Measurements from ENCODE around the gene TUBB1. TPM values are rescaled to one million over a fixed set of nuclear protein-coding genes. Genes with fewer than 3 reads are reported as not detected.

TUBB1 gene
- 1 to 10 TPM in 1 of 5 experiments, under 1 TPM in 1, not detected in 3; 0.98 to 9.5 TPM for total RNA-seq
- polyA plus RNA-seq: under 1 TPM; 0.14 to 0.22 TPM
- total RNA-seq: not detected

DNA sequence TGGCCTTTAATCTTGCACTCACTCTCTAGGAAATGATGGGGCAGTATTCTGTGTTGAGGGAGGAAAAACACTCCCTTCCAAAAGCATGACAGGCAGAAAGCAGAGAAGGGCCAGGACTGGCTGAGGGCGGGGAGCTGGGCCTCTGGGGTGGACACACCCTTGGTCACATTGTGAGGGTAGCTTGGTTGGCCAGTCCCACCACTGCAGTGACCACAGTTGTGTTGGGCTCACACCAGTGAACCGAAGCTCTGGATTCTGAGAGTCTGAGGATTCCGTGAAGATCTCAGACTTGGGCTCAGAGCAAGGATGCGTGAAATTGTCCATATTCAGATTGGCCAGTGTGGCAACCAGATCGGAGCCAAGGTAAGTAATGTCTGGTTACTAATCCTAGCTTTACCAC, at the start of gene TUBB1:
Gene TUBB1, plus strand, starts transcription at position 213 of the 400 bp plus-strand sequence. Its CDS starts 94 bp downstream, at position 307.
- Histone ChIP-seq H3K27ac (ENCODE audit: low read depth, low read length) (no peak within 1 kb of the TSS), H3K27me3 (ENCODE audit: control insufficient read depth in 2 of 2, insufficient read depth in 2 of 2, low read length in 2 of 2) (no peaks in the 10 kb centered on the region), H3K4me3 (ENCODE audit: low read length) (no peak within 1 kb of the TSS), H3K4me1 (ENCODE audit: control insufficient read depth in 2 of 2, insufficient read depth in 2 of 2, low read length in 2 of 2) (peaks cover 4 to 17% of the 10 kb centered on the region in 2 donors), H3K9me3 (ENCODE audit: control insufficient read depth in 2 of 3, low read length in 3 of 3) (no peaks in the 10 kb centered on the region), H3K36me3 (ENCODE audit: control insufficient read depth in 2 of 3, insufficient read depth in 3 of 3, low read length in 3 of 3) (peaks cover 0 to 18% (median under 1%) of the 10 kb centered on the region in 3 experiments)
- H3K27ac Mint-ChIP-seq: peak within 1 kb of the TSS in 1 of 9 donors; percentile 32
- H3K9me3 Mint-ChIP-seq: no peaks in the 10 kb centered on the region
- POLR2A ChIA-PET: interaction anchor here (1.2 kb wide), 1 partner anchor 13 kb away, joined by 4 read pairs; the partner anchor contains the start of gene ATP5F1E
- H3K4me3 Mint-ChIP-seq: no peak within 1 kb of the TSS
- ATAC-seq (no peak), DNase-seq (no peak)
- intact Hi-C loops (cut with micrococcal nuclease): no loop called here
- H3K36me3 Mint-ChIP-seq: peaks cover 2 to 18% (median 9%) of the 10 kb centered on the region in 5 donors
- peaks cover 19 to 32% (median 28%) of the 10 kb centered on the region in 7 donors for H3K4me1 Mint-ChIP-seq
- CTCF ChIA-PET: no interaction called here
- H3K27me3 Mint-ChIP-seq: no peaks in the 10 kb centered on the region

DNA sequence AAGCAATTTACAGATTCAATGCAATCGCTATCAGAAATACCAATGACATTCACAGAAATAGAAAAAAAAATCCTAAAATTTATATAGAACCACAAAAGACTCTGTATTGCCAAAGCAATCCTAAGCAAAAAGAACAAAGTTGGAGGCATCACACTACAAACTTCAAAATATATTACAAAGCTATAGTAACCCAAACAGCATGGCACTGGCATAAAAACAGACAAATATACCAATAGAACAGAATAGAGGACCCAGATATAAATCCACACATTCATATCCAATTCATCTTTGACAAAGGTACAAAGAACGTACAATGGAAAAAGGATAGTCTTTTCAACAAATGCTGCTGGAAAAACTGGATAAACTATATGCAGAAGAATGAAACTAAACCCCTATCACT, 49.8 kb upstream of the TUBB1 start:
- ChIA-PET CTCF (no interaction called here), POLR2A (interaction anchor here (0.6 kb wide), 1 partner anchor 278 kb away, joined by 4 read pairs; no protein-coding TSS in a partner anchor)
- no peaks in the 10 kb centered on the region for H3K9me3 ChIP-seq (ENCODE audit: control insufficient read depth in 2 of 3, low read length in 3 of 3)
- Mint-ChIP-seq H3K4me3 (no peak overlapping the region), H3K36me3 (no peaks in the 10 kb centered on the region), H3K9me3 (peaks cover 0 to 14% (median 0%) of the 10 kb centered on the region in 11 donors), H3K4me1 (peaks cover 0 to 3% (median 0%) of the 10 kb centered on the region in 7 donors), H3K27me3 (peaks cover 0 to 19% (median 3%) of the 10 kb centered on the region in 5 donors), H3K27ac (no peak overlapping the region)
- no peak overlapping the region for H3K27ac ChIP-seq (ENCODE audit: low read depth, low read length)
- H3K27me3 ChIP-seq (ENCODE audit: control insufficient read depth in 2 of 2, insufficient read depth in 2 of 2, low read length in 2 of 2): no peaks in the 10 kb centered on the region
- H3K4me1 ChIP-seq (ENCODE audit: control insufficient read depth in 2 of 2, insufficient read depth in 2 of 2, low read length in 2 of 2): no peaks in the 10 kb centered on the region
- ATAC-seq (no peak), DNase-seq (no peak)
- intact Hi-C loops (cut with micrococcal nuclease): no loop called here
- H3K36me3 ChIP-seq (ENCODE audit: control insufficient read depth in 2 of 3, insufficient read depth in 3 of 3, low read length in 3 of 3): no peaks in the 10 kb centered on the region
- no peak overlapping the region for H3K4me3 ChIP-seq (ENCODE audit: low read length)

DNA sequence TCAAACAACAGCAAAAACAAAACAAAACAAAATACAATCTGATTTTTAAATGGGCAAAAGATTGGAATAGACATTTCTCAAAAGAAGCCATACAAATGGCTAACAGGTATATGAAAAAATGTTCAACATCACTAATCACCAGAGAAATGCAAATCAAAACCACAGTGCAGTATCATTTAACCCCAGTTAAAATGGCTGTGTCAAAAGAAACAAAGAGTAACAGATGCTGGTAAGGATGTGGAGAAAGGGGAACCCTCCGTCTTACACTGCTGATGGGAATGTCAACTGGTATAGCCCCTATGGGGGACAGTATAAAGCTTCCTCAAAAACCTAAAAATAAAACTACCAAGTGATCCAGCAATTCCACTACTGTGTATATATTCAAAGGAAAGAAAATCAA, 49.1 kb upstream of the TUBB1 start:
- H3K9me3 Mint-ChIP-seq: peaks cover 0 to 18% (median 2%) of the 10 kb centered on the region in 11 donors
- Histone ChIP-seq H3K27ac (ENCODE audit: low read depth, low read length) (no peak overlapping the region), H3K9me3 (ENCODE audit: control insufficient read depth in 2 of 3, low read length in 3 of 3) (no peaks in the 10 kb centered on the region), H3K36me3 (ENCODE audit: control insufficient read depth in 2 of 3, insufficient read depth in 3 of 3, low read length in 3 of 3) (no peaks in the 10 kb centered on the region), H3K4me3 (ENCODE audit: low read length) (no peak overlapping the region), H3K4me1 (ENCODE audit: control insufficient read depth in 2 of 2, insufficient read depth in 2 of 2, low read length in 2 of 2) (no peaks in the 10 kb centered on the region), H3K27me3 (ENCODE audit: control insufficient read depth in 2 of 2, insufficient read depth in 2 of 2, low read length in 2 of 2) (no peaks in the 10 kb centered on the region)
- no peak for DNase-seq
- H3K27me3 Mint-ChIP-seq: peaks cover 0 to 14% (median 3%) of the 10 kb centered on the region in 5 donors
- H3K4me3 Mint-ChIP-seq: no peak overlapping the region
- intact Hi-C loops (cut with micrococcal nuclease): no loop called here
- ChIA-PET CTCF (no interaction called here), POLR2A (interaction anchor here (1.0 kb wide), 1 partner anchor 9 kb away, joined by 3 read pairs; no protein-coding TSS in a partner anchor)
- ATAC-seq: no peak
- peaks cover 0 to 3% (median 0%) of the 10 kb centered on the region in 7 donors for H3K4me1 Mint-ChIP-seq
- H3K36me3 Mint-ChIP-seq: peaks cover 0 to 1% (median under 1%) of the 10 kb centered on the region in 5 donors
- no peak overlapping the region for H3K27ac Mint-ChIP-seq

DNA sequence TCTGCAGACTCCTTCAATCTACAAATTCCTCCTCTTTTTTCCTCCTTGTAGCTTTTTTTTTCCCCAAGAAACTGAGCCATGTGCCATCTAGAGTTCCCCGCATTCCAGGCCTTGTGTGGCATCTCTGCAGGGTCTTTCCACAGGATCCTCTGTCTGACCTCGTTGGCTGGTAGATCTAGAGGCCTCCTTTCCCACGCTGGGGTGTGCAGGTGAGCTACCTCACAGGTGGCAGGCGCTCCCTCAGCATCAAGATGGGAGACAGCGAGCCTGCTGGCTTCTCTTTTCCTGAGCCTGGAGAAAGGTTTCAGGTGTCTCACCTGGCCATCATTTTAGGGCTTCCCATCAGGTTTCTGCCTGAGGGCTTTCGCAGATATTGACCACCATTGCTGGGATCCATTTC, 47.8 kb upstream of the TUBB1 start:
- DNase-seq: no peak
- H3K36me3 ChIP-seq (ENCODE audit: control insufficient read depth in 2 of 3, insufficient read depth in 3 of 3, low read length in 3 of 3): no peaks in the 10 kb centered on the region
- intact Hi-C loops (cut with micrococcal nuclease): no loop called here
- H3K27ac ChIP-seq (ENCODE audit: low read depth, low read length): no peak overlapping the region
- ATAC-seq: no peak
- ChIA-PET CTCF (no interaction called here), POLR2A (interaction anchor here (0.6 kb wide), 1 partner anchor 33 kb away, joined by 4 read pairs; no protein-coding TSS in a partner anchor)
- H3K27me3 ChIP-seq (ENCODE audit: control insufficient read depth in 2 of 2, insufficient read depth in 2 of 2, low read length in 2 of 2): no peaks in the 10 kb centered on the region
- Mint-ChIP-seq H3K4me1 (peaks cover 0 to 3% (median 0%) of the 10 kb centered on the region in 7 donors), H3K4me3 (no peak overlapping the region), H3K27me3 (peaks cover 0 to 12% (median 3%) of the 10 kb centered on the region in 5 donors), H3K36me3 (peaks cover 0 to 10% (median 8%) of the 10 kb centered on the region in 5 donors), H3K27ac (no peak overlapping the region), H3K9me3 (peaks cover 0 to 31% (median 11%) of the 10 kb centered on the region in 11 donors)
- H3K4me1 ChIP-seq (ENCODE audit: control insufficient read depth in 2 of 2, insufficient read depth in 2 of 2, low read length in 2 of 2): no peaks in the 10 kb centered on the region
- H3K9me3 ChIP-seq (ENCODE audit: control insufficient read depth in 2 of 3, low read length in 3 of 3): peaks cover 0 to 7% (median 0%) of the 10 kb centered on the region in 3 experiments
- H3K4me3 ChIP-seq (ENCODE audit: low read length): no peak overlapping the region

DNA sequence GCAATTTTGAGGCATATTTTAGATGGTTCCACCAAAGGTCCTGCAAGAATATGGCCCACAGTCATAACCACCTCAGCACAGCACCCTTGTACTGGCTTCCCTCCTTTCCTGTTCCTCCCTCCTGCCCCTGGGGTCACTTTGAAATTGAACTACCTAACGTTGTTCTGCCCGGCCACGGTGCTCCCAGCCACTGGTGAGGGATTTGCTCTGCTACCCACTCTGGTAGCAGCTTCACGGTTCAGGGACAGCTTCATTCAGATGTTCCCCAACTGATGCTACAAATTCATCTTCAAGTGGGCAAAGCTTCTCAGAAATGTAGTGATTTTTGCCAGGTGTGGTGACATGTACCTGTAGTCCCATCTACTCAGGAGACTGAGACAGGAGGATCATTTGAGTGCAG, 46.0 kb upstream of the TUBB1 start:
- intact Hi-C loops (cut with micrococcal nuclease): no loop called here
- ChIA-PET POLR2A (no interaction called here), CTCF (no interaction called here)

DNA sequence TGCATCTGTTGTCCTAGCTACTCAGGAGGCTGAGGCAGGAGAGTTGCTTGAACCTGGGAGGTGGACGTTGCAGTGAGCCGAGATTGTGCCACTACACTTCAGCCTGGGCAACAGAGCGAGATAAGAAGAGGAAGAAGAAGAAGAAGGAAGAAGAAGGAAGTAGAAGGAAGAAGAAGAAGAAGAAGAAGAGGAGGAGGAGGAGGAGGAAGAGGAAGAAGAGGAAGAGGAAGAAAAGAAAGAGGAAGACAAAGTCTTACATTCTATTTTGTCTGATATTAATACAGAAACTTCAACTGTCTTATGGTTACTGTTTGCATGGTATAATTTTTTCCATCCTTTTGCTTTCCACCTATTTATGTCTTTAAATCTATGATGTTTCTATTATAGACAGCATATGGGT, 45.4 kb upstream of the TUBB1 start:
- CTCF ChIA-PET: no interaction called here
- ATAC-seq (no peak), DNase-seq (no peak)
- Histone ChIP-seq H3K4me3 (ENCODE audit: low read length) (no peak overlapping the region), H3K27ac (ENCODE audit: low read depth, low read length) (no peak overlapping the region), H3K36me3 (ENCODE audit: control insufficient read depth in 2 of 3, insufficient read depth in 3 of 3, low read length in 3 of 3) (no peaks in the 10 kb centered on the region), H3K9me3 (ENCODE audit: control insufficient read depth in 2 of 3, low read length in 3 of 3) (peaks cover 0 to 7% (median 0%) of the 10 kb centered on the region in 3 experiments), H3K27me3 (ENCODE audit: control insufficient read depth in 2 of 2, insufficient read depth in 2 of 2, low read length in 2 of 2) (no peaks in the 10 kb centered on the region), H3K4me1 (ENCODE audit: control insufficient read depth in 2 of 2, insufficient read depth in 2 of 2, low read length in 2 of 2) (no peaks in the 10 kb centered on the region)
- peaks cover 0 to 4% (median 0%) of the 10 kb centered on the region in 7 donors for H3K4me1 Mint-ChIP-seq
- H3K27ac Mint-ChIP-seq: no peak overlapping the region
- intact Hi-C loops (cut with micrococcal nuclease): no loop called here
- peaks cover 0 to 13% (median 0%) of the 10 kb centered on the region in 5 donors for H3K27me3 Mint-ChIP-seq
- H3K36me3 Mint-ChIP-seq: peaks cover 0 to 15% (median 8%) of the 10 kb centered on the region in 5 donors
- POLR2A ChIA-PET: no interaction called here
- no peak overlapping the region for H3K4me3 Mint-ChIP-seq
- peaks cover 0 to 36% (median 16%) of the 10 kb centered on the region in 11 donors for H3K9me3 Mint-ChIP-seq

More for the DNA sequence above, 46.0 kb upstream of the TUBB1 start:
- no peak for DNase-seq
- no peak for ATAC-seq
- H3K4me1 Mint-ChIP-seq: peaks cover 0 to 4% (median 0%) of the 10 kb centered on the region in 7 donors
- no peak overlapping the region for H3K4me3 ChIP-seq (ENCODE audit: low read length)
- H3K27ac ChIP-seq (ENCODE audit: low read depth, low read length): no peak overlapping the region
- peaks cover 0 to 15% (median 8%) of the 10 kb centered on the region in 5 donors for H3K36me3 Mint-ChIP-seq
- no peaks in the 10 kb centered on the region for H3K4me1 ChIP-seq (ENCODE audit: control insufficient read depth in 2 of 2, insufficient read depth in 2 of 2, low read length in 2 of 2)
- H3K9me3 ChIP-seq (ENCODE audit: control insufficient read depth in 2 of 3, low read length in 3 of 3): peaks cover 0 to 7% (median 0%) of the 10 kb centered on the region in 3 experiments
- H3K4me3 Mint-ChIP-seq: no peak overlapping the region
- peaks cover 0 to 36% (median 16%) of the 10 kb centered on the region in 11 donors for H3K9me3 Mint-ChIP-seq
- H3K27me3 ChIP-seq (ENCODE audit: control insufficient read depth in 2 of 2, insufficient read depth in 2 of 2, low read length in 2 of 2): no peaks in the 10 kb centered on the region
- no peaks in the 10 kb centered on the region for H3K36me3 ChIP-seq (ENCODE audit: control insufficient read depth in 2 of 3, insufficient read depth in 3 of 3, low read length in 3 of 3)
- peaks cover 0 to 12% (median 3%) of the 10 kb centered on the region in 5 donors for H3K27me3 Mint-ChIP-seq
- no peak overlapping the region for H3K27ac Mint-ChIP-seq

DNA sequence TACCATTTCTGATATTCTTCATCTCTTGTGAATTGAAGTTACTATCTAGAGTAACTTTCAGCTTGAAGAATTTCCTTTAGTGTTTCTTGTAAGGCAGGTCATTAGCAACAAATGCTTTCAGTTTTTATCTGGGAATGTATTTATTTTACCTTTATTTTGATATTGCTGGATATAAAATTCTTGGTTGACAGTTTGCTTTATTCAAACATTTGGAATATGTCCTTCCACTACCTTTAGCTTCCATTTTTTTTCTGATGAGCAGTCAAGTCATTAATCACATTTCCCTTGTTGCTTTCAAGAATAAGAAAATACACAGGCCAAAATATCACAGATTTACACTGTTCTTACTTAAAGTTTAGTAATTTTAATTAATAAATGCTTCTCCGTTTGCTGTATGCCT, 43.9 kb upstream of the TUBB1 start:
- H3K27ac ChIP-seq (ENCODE audit: low read depth, low read length): no peak overlapping the region
- intact Hi-C loops (cut with micrococcal nuclease): no loop called here
- no peaks in the 10 kb centered on the region for H3K27me3 ChIP-seq (ENCODE audit: control insufficient read depth in 2 of 2, insufficient read depth in 2 of 2, low read length in 2 of 2)
- POLR2A ChIA-PET: no interaction called here
- H3K9me3 ChIP-seq (ENCODE audit: control insufficient read depth in 2 of 3, low read length in 3 of 3): peaks cover 0 to 7% (median 0%) of the 10 kb centered on the region in 3 experiments
- Mint-ChIP-seq H3K9me3 (peaks cover 0 to 33% (median 16%) of the 10 kb centered on the region in 11 donors), H3K36me3 (peaks cover 0 to 15% (median 8%) of the 10 kb centered on the region in 5 donors), H3K4me1 (peaks cover 0 to 4% (median 0%) of the 10 kb centered on the region in 7 donors), H3K27ac (no peak overlapping the region), H3K27me3 (peaks cover 0 to 11% (median 0%) of the 10 kb centered on the region in 5 donors), H3K4me3 (no peak overlapping the region)
- CTCF ChIA-PET: no interaction called here
- no peak overlapping the region for H3K4me3 ChIP-seq (ENCODE audit: low read length)
- H3K4me1 ChIP-seq (ENCODE audit: control insufficient read depth in 2 of 2, insufficient read depth in 2 of 2, low read length in 2 of 2): no peaks in the 10 kb centered on the region
- no peaks in the 10 kb centered on the region for H3K36me3 ChIP-seq (ENCODE audit: control insufficient read depth in 2 of 3, insufficient read depth in 3 of 3, low read length in 3 of 3)
- ATAC-seq (no peak), DNase-seq (no peak)
